OCI-LY1 (cell line): ENCODE data around the gene QKI.

Experiments
- H2AFZ ChIP-seq: fragments of 200-600 bp; sonication (generic), shearing (Covaris generic); 2 replicates; pipeline ENCODE4 v1.6.0; 2014; ENCODE audit warnings: antibody characterized with exemption, mild to moderate bottlenecking, low read length
- H3F3A ChIP-seq: fragments of 200-600 bp; sonication (generic), shearing (Covaris generic); 2 replicates; pipeline ENCODE4 v1.6.0; 2014; ENCODE audit warnings: mild to moderate bottlenecking, antibody characterized with exemption, low read length, moderate library complexity; ENCODE audit not compliant: insufficient read depth
- H3K27ac ChIP-seq: fragments of 200-600 bp; sonication (generic); 2 replicates; pipeline ENCODE4 v1.5.1; 2014; ENCODE audit warnings: low read length, mixed run types, mild to moderate bottlenecking, low read depth; ENCODE audit not compliant: poor library complexity, severe bottlenecking
- H3K27me3 ChIP-seq: fragments of 200-600 bp; sonication (generic); 2 replicates; pipeline ENCODE4 v1.6.0; 2014; ENCODE audit warnings: antibody characterized with exemption, mild to moderate bottlenecking, low read length, moderate library complexity; ENCODE audit not compliant: insufficient read depth
- H3K36me3 ChIP-seq: fragments of 200-600 bp; sonication (generic); 2 replicates; pipeline ENCODE4 v1.6.1; 2014; ENCODE audit warnings: mild to moderate bottlenecking, antibody characterized with exemption, low read length, moderate library complexity, mixed read lengths; ENCODE audit not compliant: insufficient read depth
- H3K4me1 ChIP-seq: fragments of 200-600 bp; sonication (generic); 2 replicates; pipeline ENCODE4 v1.5.1; 2014; ENCODE audit warnings: mild to moderate bottlenecking, low read length, moderate library complexity; ENCODE audit not compliant: insufficient read depth, severe bottlenecking
- H3K4me2 ChIP-seq: fragments of 200-600 bp; sonication (generic), shearing (Covaris generic); 2 replicates; pipeline ENCODE4 v1.6.1; 2014; ENCODE audit warnings: low read length
- H3K4me3 ChIP-seq: fragments of 200-600 bp; sonication (generic); 2 replicates; pipeline ENCODE4 v1.5.1; 2014; ENCODE audit warnings: low read length, low read depth, mild to moderate bottlenecking, mixed read lengths; ENCODE audit not compliant: poor library complexity, severe bottlenecking
- H3K79me2 ChIP-seq: fragments of 200-600 bp; shearing (Covaris generic); 2 replicates; pipeline ENCODE4 v1.6.1; 2016; ENCODE audit warnings: mixed run types, low read length, mixed read lengths; ENCODE audit not compliant: insufficient read depth
- H3K9ac ChIP-seq: fragments of 200-600 bp; sonication (generic), shearing (Covaris generic); 2 replicates; pipeline ENCODE4 v1.6.1; 2014; ENCODE audit warnings: mild to moderate bottlenecking, low read length, mixed read lengths
- H3K9me2 ChIP-seq: fragments of 200-600 bp; sonication (generic), shearing (Covaris generic); 2 replicates; pipeline ENCODE4 v1.6.1; 2014; ENCODE audit warnings: low read depth, mild to moderate bottlenecking, low read length, mixed read lengths
- H3K9me3 ChIP-seq: fragments of 200-600 bp; shearing (Covaris generic); 2 replicates; pipeline ENCODE4 v1.6.1; 2014; ENCODE audit warnings: low read length, mixed read lengths
- H4K20me1 ChIP-seq: fragments of 200-600 bp; sonication (generic), shearing (Covaris generic); 2 replicates; pipeline ENCODE4 v1.6.0; 2016; ENCODE audit warnings: mild to moderate bottlenecking, low read length; ENCODE audit not compliant: insufficient read depth
- CTCF ChIP-seq: fragments of 200-600 bp; sonication (generic), shearing (Covaris generic); IDR thresholded peaks from 2 replicates; pipeline ENCODE4 v1.5.1; 2017; ENCODE audit warnings: mild to moderate bottlenecking, antibody characterized with exemption, low read length, moderate library complexity, mixed read lengths
- EZH2 ChIP-seq: fragments of 200-600 bp; sonication (generic), shearing (Covaris generic); IDR thresholded peaks from 2 replicates; pipeline ENCODE4 v1.8.0; 2017; ENCODE audit warnings: borderline replicate concordance, mixed run types, mild to moderate bottlenecking, antibody characterized with exemption, low read length, moderate library complexity, mixed read lengths

The QKI gene

GRCh38 chr6:163536770-163537169, 122.3 kb downstream of the QKI start:
- Histone ChIP-seq H3K4me3 (no peak overlapping the region), H3F3A (no peaks in the 10 kb centered on the region), H4K20me1 (no peaks in the 10 kb centered on the region), H3K4me2 (no peak overlapping the region), H3K79me2 (0 out of 2 replicates have a peak, but pooled peaks cover 7% of the 10 kb centered on the region), H3K27me3 (no peaks in the 10 kb centered on the region), H3K4me1 (peaks cover 3% of the 10 kb centered on the region), H3K9me3 (no peaks in the 10 kb centered on the region), H3K9ac (no peak overlapping the region), H3K27ac (no peak overlapping the region), H3K9me2 (no peaks in the 10 kb centered on the region), H3K36me3 (0 out of 2 replicates have a peak, but pooled peaks cover 8% of the 10 kb centered on the region), H2AFZ (no peak overlapping the region)
- TF ChIP-seq CTCF (no peak), EZH2 (no peak)

- H3K4me2 ChIP-seq: no peak overlapping the region
Observed at GRCh38 chr6:163538331-163538730, 123.8 kb downstream of the QKI start.

GRCh38 chr6:163539101-163539762, 124.7 kb downstream of the QKI start:
- Histone ChIP-seq H3K79me2 (no peaks in the 10 kb centered on the region), H2AFZ (no peak overlapping the region), H3K4me3 (no peak overlapping the region), H3K27ac (no peak overlapping the region), H3K27me3 (no peaks in the 10 kb centered on the region), H4K20me1 (no peaks in the 10 kb centered on the region), H3K4me2 (no peak overlapping the region), H3K9me2 (no peaks in the 10 kb centered on the region), H3K9me3 (no peaks in the 10 kb centered on the region), H3K4me1 (no peaks in the 10 kb centered on the region), H3K9ac (no peak overlapping the region), H3K36me3 (0 out of 2 replicates have a peak, but pooled peaks cover 8% of the 10 kb centered on the region), H3F3A (no peaks in the 10 kb centered on the region)
- no peak for TF ChIP-seq EZH2
- no peak for TF ChIP-seq CTCF

More at GRCh38 chr6:163538331-163538730, 123.8 kb downstream of the QKI start:
- no peak for TF ChIP-seq CTCF
- Histone ChIP-seq H3K36me3 (0 out of 2 replicates have a peak, but pooled peaks cover 8% of the 10 kb centered on the region), H3K4me3 (no peak overlapping the region), H3K27me3 (no peaks in the 10 kb centered on the region), H3K9me2 (no peaks in the 10 kb centered on the region), H3K79me2 (no peaks in the 10 kb centered on the region), H4K20me1 (no peaks in the 10 kb centered on the region), H3F3A (no peaks in the 10 kb centered on the region), H2AFZ (no peak overlapping the region), H3K9me3 (no peaks in the 10 kb centered on the region), H3K9ac (no peak overlapping the region), H3K27ac (no peak overlapping the region), H3K4me1 (no peaks in the 10 kb centered on the region)
